Measurements from ENCODE around the gene NARS2.

DNA sequence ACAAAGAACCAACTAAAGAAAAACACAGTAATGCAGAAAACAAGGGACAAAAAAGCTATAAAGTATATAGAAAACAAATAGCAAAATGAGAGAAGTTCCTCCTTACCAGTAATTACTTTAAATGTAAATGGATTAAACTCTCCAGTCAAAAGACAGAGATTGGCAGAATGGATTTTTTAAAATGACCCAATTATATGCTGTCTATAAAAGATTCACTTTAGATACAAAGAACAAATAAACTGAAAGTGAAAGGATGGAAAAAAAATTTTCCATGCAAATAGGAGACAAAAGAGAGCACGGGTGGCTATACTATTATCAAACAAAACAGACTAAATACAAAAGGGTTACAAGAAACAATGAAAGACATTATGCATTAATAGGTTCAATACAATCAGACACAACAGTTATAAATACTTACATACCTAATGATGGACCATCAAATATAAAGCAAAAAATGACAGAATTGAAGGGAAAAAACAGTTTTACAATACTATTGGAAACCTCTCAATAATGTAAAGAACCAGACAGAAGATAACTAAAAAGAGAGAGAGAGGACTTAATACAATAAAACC lies 64.6 kb downstream of the NARS2 start:
- TF ChIP-seq, protein P1, sequence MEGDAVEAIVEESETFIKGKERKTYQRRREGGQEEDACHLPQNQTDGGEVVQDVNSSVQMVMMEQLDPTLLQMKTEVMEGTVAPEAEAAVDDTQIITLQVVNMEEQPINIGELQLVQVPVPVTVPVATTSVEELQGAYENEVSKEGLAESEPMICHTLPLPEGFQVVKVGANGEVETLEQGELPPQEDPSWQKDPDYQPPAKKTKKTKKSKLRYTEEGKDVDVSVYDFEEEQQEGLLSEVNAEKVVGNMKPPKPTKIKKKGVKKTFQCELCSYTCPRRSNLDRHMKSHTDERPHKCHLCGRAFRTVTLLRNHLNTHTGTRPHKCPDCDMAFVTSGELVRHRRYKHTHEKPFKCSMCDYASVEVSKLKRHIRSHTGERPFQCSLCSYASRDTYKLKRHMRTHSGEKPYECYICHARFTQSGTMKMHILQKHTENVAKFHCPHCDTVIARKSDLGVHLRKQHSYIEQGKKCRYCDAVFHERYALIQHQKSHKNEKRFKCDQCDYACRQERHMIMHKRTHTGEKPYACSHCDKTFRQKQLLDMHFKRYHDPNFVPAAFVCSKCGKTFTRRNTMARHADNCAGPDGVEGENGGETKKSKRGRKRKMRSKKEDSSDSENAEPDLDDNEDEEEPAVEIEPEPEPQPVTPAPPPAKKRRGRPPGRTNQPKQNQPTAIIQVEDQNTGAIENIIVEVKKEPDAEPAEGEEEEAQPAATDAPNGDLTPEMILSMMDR (IDR thresholded peaks at IDR 0.05): no peak
- TF ChIP-seq POLR2A (IDR thresholded peaks at IDR 0.05): no peak
